ENCODE measurements around the gene TNC.

TNC gene

GRCh38 chr9:115099901-115100300 is 18.1 kb downstream of the TNC start:
- H3K79me2 ChIP-seq (ENCODE audit: insufficient read depth, low read length): no peaks in the 10 kb centered on the region
- no peak overlapping the region for H2AFZ ChIP-seq (ENCODE audit: low read depth, low read length, severe bottlenecking)
- H3K4me2 ChIP-seq (ENCODE audit: low read depth, low read length, poor library complexity, severe bottlenecking): no peak overlapping the region
- no peak overlapping the region for H3K27ac ChIP-seq (ENCODE audit: low read depth, low read length)
- H3K27me3 ChIP-seq (ENCODE audit: low read length): no peaks in the 10 kb centered on the region
- H3K4me3 ChIP-seq (ENCODE audit: insufficient read depth, low read length, poor library complexity, severe bottlenecking): no peak overlapping the region
- H3K9me2 ChIP-seq (replicated peaks; ENCODE audit: insufficient read depth, low read length): no peaks in the 10 kb centered on the region
- no peaks in the 10 kb centered on the region for H3K9me3 ChIP-seq (ENCODE audit: insufficient read depth, low read length)
- H3K9ac ChIP-seq (ENCODE audit: low read length): no peak overlapping the region
- H4K20me1 ChIP-seq (ENCODE audit: low read depth, low read length): no peaks in the 10 kb centered on the region
- H3K36me3 ChIP-seq (ENCODE audit: low read length): no peaks in the 10 kb centered on the region
- TF ChIP-seq, protein P1, sequence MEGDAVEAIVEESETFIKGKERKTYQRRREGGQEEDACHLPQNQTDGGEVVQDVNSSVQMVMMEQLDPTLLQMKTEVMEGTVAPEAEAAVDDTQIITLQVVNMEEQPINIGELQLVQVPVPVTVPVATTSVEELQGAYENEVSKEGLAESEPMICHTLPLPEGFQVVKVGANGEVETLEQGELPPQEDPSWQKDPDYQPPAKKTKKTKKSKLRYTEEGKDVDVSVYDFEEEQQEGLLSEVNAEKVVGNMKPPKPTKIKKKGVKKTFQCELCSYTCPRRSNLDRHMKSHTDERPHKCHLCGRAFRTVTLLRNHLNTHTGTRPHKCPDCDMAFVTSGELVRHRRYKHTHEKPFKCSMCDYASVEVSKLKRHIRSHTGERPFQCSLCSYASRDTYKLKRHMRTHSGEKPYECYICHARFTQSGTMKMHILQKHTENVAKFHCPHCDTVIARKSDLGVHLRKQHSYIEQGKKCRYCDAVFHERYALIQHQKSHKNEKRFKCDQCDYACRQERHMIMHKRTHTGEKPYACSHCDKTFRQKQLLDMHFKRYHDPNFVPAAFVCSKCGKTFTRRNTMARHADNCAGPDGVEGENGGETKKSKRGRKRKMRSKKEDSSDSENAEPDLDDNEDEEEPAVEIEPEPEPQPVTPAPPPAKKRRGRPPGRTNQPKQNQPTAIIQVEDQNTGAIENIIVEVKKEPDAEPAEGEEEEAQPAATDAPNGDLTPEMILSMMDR (IDR thresholded peaks at IDR 0.05; ENCODE audit: insufficient read depth, low read length, poor library complexity, severe bottlenecking): no peak
- no peak for TF ChIP-seq EZH2phosphoT487 (conservative IDR thresholded peaks at IDR 0.05; ENCODE audit: low read length)
- H3F3A ChIP-seq (ENCODE audit: insufficient read depth): no peaks in the 10 kb centered on the region

DNA sequence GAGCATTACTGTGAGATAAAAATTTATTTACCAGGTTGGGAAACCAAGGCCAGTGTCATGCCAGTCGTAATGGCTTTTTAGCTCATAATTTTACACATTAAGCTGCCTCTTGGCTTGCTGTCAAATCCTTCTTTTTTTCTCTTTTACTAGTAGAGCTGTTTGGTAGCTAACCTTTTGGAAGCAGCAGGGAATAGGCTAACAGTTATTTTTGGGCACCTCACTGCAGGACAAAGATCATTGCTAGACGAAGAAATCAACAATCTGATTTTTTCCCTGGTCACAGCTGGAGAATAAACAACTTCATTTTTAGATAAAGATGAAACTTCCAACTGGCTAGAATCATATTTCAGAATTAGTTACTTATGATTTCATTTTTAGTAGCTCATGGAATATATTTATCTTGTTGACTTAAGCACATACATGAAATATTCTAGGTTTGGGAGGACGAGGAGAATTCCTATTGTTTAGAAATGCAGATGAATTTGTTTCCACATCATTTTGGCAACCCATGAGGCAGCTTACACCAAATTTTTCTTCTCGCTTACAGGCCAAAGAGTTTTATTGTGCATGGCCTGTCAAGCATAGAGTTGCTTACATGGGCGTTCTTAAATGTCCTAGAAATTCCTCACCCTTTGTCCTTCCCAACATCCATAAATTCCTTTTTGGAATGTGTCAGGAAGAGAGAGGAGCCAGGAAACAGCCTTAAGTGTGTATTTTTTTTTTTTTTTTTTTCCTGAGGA is 19.6 kb downstream of the TNC start:
- Histone ChIP-seq H3K27me3 (ENCODE audit: low read length) (no peaks in the 10 kb centered on the region), H3K9ac (ENCODE audit: low read length) (no peak overlapping the region), H3F3A (ENCODE audit: insufficient read depth) (no peaks in the 10 kb centered on the region), H3K9me3 (ENCODE audit: insufficient read depth, low read length) (no peaks in the 10 kb centered on the region), H3K4me2 (ENCODE audit: low read depth, low read length, poor library complexity, severe bottlenecking) (no peak overlapping the region), H4K20me1 (ENCODE audit: low read depth, low read length) (no peaks in the 10 kb centered on the region), H3K36me3 (ENCODE audit: low read length) (no peaks in the 10 kb centered on the region), H3K4me3 (ENCODE audit: insufficient read depth, low read length, poor library complexity, severe bottlenecking) (no peak overlapping the region), H3K27ac (ENCODE audit: low read depth, low read length) (no peak overlapping the region), H3K79me2 (ENCODE audit: insufficient read depth, low read length) (no peaks in the 10 kb centered on the region), H3K9me2 (replicated peaks; ENCODE audit: insufficient read depth, low read length) (no peaks in the 10 kb centered on the region), H2AFZ (ENCODE audit: low read depth, low read length, severe bottlenecking) (no peak overlapping the region)
- TF ChIP-seq, protein P1 (IDR thresholded peaks at IDR 0.05; ENCODE audit: insufficient read depth, low read length, poor library complexity, severe bottlenecking): no peak
- TF ChIP-seq EZH2phosphoT487 (conservative IDR thresholded peaks at IDR 0.05; ENCODE audit: low read length): no peak

DNA sequence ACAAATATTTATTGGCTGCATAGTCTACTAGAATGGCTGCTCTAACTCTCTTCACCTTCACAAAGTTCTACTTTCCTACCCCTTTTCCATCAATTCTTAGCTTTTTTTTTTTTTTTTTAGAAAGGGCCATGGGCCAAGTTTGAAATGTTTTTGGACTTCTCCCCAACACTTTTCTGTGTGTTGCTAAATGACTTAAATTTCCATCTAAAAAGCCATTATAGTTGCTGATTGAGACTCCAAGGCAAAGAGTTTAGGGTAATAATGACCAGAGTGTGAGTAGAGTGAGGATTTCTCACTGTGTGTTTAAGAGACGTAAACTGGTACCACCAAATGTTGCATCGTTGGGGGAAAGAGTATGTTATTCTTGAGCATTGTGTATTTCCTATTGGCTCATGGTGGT is 24.4 kb downstream of the TNC start:
- H4K20me1 ChIP-seq (ENCODE audit: low read depth, low read length): no peaks in the 10 kb centered on the region
- no peaks in the 10 kb centered on the region for H3K79me2 ChIP-seq (ENCODE audit: insufficient read depth, low read length)
- H3K36me3 ChIP-seq (ENCODE audit: low read length): no peaks in the 10 kb centered on the region
- no peak overlapping the region for H2AFZ ChIP-seq (ENCODE audit: low read depth, low read length, severe bottlenecking)
- no peaks in the 10 kb centered on the region for H3K9me3 ChIP-seq (ENCODE audit: insufficient read depth, low read length)
- H3K27ac ChIP-seq (ENCODE audit: low read depth, low read length): no peak overlapping the region
- TF ChIP-seq EZH2phosphoT487 (conservative IDR thresholded peaks at IDR 0.05; ENCODE audit: low read length): no peak
- TF ChIP-seq, protein P1 (IDR thresholded peaks at IDR 0.05; ENCODE audit: insufficient read depth, low read length, poor library complexity, severe bottlenecking): no peak
- no peaks in the 10 kb centered on the region for H3K27me3 ChIP-seq (ENCODE audit: low read length)
- H3K9ac ChIP-seq (ENCODE audit: low read length): no peak overlapping the region
- H3K4me2 ChIP-seq (ENCODE audit: low read depth, low read length, poor library complexity, severe bottlenecking): no peak overlapping the region
- no peaks in the 10 kb centered on the region for H3K9me2 ChIP-seq (replicated peaks; ENCODE audit: insufficient read depth, low read length)
- H3F3A ChIP-seq (ENCODE audit: insufficient read depth): no peaks in the 10 kb centered on the region
- H3K4me3 ChIP-seq (ENCODE audit: insufficient read depth, low read length, poor library complexity, severe bottlenecking): no peak overlapping the region

All from SU-DHL-6 (cell line).